DOHH2 (cell line): ENCODE data around the gene CARMIL3.

Experiments
- H3F3A ChIP-seq: fragments of 200-600 bp; sonication (generic), shearing (Covaris generic); 2 replicates; pipeline ENCODE4 v1.6.0; 2016; ENCODE audit warnings: antibody characterized with exemption, mild to moderate bottlenecking; ENCODE audit not compliant: control insufficient read depth, insufficient read depth
- H3K27ac ChIP-seq: fragments of 200-600 bp; sonication (generic); 2 replicates; pipeline ENCODE4 v1.5.1; 2014; ENCODE audit warnings: low read depth, mild to moderate bottlenecking, low read length, moderate library complexity
- H3K27me3 ChIP-seq: fragments of 200-600 bp; sonication (generic); 2 replicates; pipeline ENCODE4 v1.6.1; 2014; ENCODE audit warnings: mild to moderate bottlenecking, low read length, mixed read lengths; ENCODE audit not compliant: control insufficient read depth
- H3K36me3 ChIP-seq: fragments of 200-600 bp; sonication (generic); 2 replicates; pipeline ENCODE4 v1.6.1; 2014; ENCODE audit warnings: mild to moderate bottlenecking, low read length, moderate library complexity, mixed read lengths; ENCODE audit not compliant: control insufficient read depth
- H3K4me1 ChIP-seq: fragments of 200-600 bp; sonication (generic); 2 replicates; pipeline ENCODE4 v1.6.1; 2014; ENCODE audit warnings: mild to moderate bottlenecking, low read length, mixed read lengths; ENCODE audit not compliant: control insufficient read depth
- H3K4me2 ChIP-seq: fragments of 200-600 bp; sonication (generic); 2 replicates; pipeline ENCODE4 v1.6.0; 2014; ENCODE audit warnings: mild to moderate bottlenecking, low read length, moderate library complexity
- H3K4me3 ChIP-seq: fragments of 200-600 bp; sonication (generic); 2 replicates; pipeline ENCODE4 v1.5.1; 2014; ENCODE audit warnings: mild to moderate bottlenecking, low read length, mixed read lengths
- H3K79me2 ChIP-seq: fragments of 200-600 bp; sonication (generic); 2 replicates; pipeline ENCODE4 v1.6.1; 2014; ENCODE audit warnings: mild to moderate bottlenecking, low read length, mixed read lengths; ENCODE audit not compliant: control insufficient read depth
- H3K9me2 ChIP-seq: fragments of 200-600 bp; sonication (generic); replicated peaks from 2 replicates; pipeline ENCODE4 v1.6.1; 2014; ENCODE audit warnings: mild to moderate bottlenecking, low read length, mixed read lengths; ENCODE audit not compliant: control insufficient read depth
- H3K9me3 ChIP-seq: fragments of 200-600 bp; sonication (generic); 2 replicates; pipeline ENCODE4 v1.6.1; 2014; ENCODE audit warnings: antibody characterized with exemption, low read length, mixed read lengths; ENCODE audit not compliant: control insufficient read depth, insufficient read depth
- H4K20me1 ChIP-seq: fragments of 200-600 bp; sonication (generic); 2 replicates; pipeline ENCODE4 v1.6.0; 2014; ENCODE audit warnings: low read depth, mild to moderate bottlenecking, antibody characterized with exemption, low read length, moderate library complexity; ENCODE audit not compliant: control insufficient read depth, insufficient read depth
- CTCF ChIP-seq: fragments of 200-600 bp; sonication (generic); IDR thresholded peaks from one replicate; pipeline ENCODE4 v1.5.1; 2014; ENCODE audit warnings: antibody characterized with exemption, mild to moderate bottlenecking, low read depth, low read length; ENCODE audit not compliant: poor library complexity, severe bottlenecking
- EZH2phosphoT487 ChIP-seq: fragments of 200-600 bp; sonication (generic); IDR thresholded peaks from 2 replicates; pipeline ENCODE4 v1.6.1; 2017; ENCODE audit warnings: borderline replicate concordance, mild to moderate bottlenecking, antibody characterized with exemption, low read length, moderate library complexity, mixed read lengths

The CARMIL3 gene

GRCh38 chr14:24060984-24061913 lies 9.4 kb downstream of the CARMIL3 start:
- no peaks in the 10 kb centered on the region for H3K36me3 ChIP-seq
- H3F3A ChIP-seq: no peaks in the 10 kb centered on the region
- H3K9me3 ChIP-seq: no peaks in the 10 kb centered on the region
- H3K27me3 ChIP-seq: no peaks in the 10 kb centered on the region
- H3K9me2 ChIP-seq: no peaks in the 10 kb centered on the region
- H3K27ac ChIP-seq: no peak overlapping the region
- no peaks in the 10 kb centered on the region for H3K4me1 ChIP-seq
- no peak for TF ChIP-seq EZH2phosphoT487
- no peak overlapping the region for H3K4me2 ChIP-seq
- no peaks in the 10 kb centered on the region for H3K79me2 ChIP-seq
- H3K4me3 ChIP-seq: no peak overlapping the region
- no peaks in the 10 kb centered on the region for H4K20me1 ChIP-seq

GRCh38 chr14:24062216-24062980 lies 10.6 kb downstream of the CARMIL3 start:
- H3K9me3 ChIP-seq: no peaks in the 10 kb centered on the region
- no peaks in the 10 kb centered on the region for H3K27me3 ChIP-seq
- H3K27ac ChIP-seq: no peak overlapping the region

DNA sequence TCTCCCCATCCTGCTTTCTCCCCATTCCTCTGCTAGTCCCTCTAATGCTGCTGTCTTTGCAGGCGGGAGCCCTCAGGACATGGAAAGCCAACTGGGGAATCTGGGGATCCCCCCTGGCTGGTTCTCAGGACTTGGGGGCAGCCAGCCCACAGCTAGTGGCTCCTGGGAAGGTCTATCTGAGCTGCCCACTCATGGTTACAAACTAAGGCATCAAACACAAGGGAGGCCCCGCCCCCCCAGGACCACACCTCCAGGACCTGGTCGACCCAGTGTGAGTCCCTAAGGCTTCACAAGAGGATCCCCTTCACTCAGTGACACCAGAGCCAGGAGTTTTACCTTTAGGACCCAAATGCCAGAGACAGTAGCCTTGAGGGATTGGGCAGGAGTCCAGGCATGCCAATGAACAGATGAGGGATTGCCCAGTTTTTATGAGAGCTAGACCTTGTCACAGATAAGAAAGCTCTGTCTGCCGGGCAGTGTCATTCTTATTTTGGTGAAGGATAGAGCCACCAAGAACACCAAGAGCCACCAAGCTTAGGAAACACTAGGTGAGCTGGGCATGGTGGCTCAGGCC lies 11.5 kb downstream of the CARMIL3 start:
- no peak overlapping the region for H3K4me2 ChIP-seq

More at GRCh38 chr14:24062216-24062980, 10.6 kb downstream of the CARMIL3 start:
- Histone ChIP-seq H3K79me2 (no peaks in the 10 kb centered on the region), H4K20me1 (no peaks in the 10 kb centered on the region), H3K4me3 (no peak overlapping the region), H3K36me3 (no peaks in the 10 kb centered on the region), H3F3A (no peaks in the 10 kb centered on the region), H3K4me2 (no peak overlapping the region), H3K4me1 (no peaks in the 10 kb centered on the region), H3K9me2 (no peaks in the 10 kb centered on the region)
- no peak for TF ChIP-seq CTCF
- no peak for TF ChIP-seq EZH2phosphoT487

More for the DNA sequence above, 11.5 kb downstream of the CARMIL3 start:
- Histone ChIP-seq H4K20me1 (no peaks in the 10 kb centered on the region), H3K4me1 (no peaks in the 10 kb centered on the region), H3K79me2 (no peaks in the 10 kb centered on the region), H3F3A (no peaks in the 10 kb centered on the region), H3K36me3 (no peaks in the 10 kb centered on the region), H3K4me3 (no peak overlapping the region), H3K9me3 (no peaks in the 10 kb centered on the region), H3K27ac (no peak overlapping the region), H3K27me3 (no peaks in the 10 kb centered on the region), H3K9me2 (no peaks in the 10 kb centered on the region)
- TF ChIP-seq EZH2phosphoT487: no peak
- TF ChIP-seq CTCF: no peak
